PFSK-1 (cell line): ENCODE measurements around the gene LSM7.

Experiments
- FOXP2 ChIP-seq: optimal IDR thresholded peaks from 2 replicates; pipeline ENCODE3; 2011; ENCODE audit warnings: borderline replicate concordance, control low read depth, inconsistent platforms; ENCODE audit not compliant: insufficient read depth; ENCODE audit errors: extremely low read length, extremely low read depth
- POLR2AphosphoS5 ChIP-seq: IDR thresholded peaks from 2 replicates; pipeline ENCODE4 v1.6.1; 2012; ENCODE audit warnings: low read depth, mild to moderate bottlenecking, control low read depth, low read length, moderate library complexity
- REST ChIP-seq, 2 experiments: IDR thresholded peaks; 2 replicates each; pipeline versions ENCODE4 v1.6.1 to v1.8.0; 2011 to 2012; ENCODE audit warnings: low read depth in 2 of 2, low read length in 2 of 2, control low read depth in 1 of 2, inconsistent platforms in 1 of 2, mild to moderate bottlenecking in 1 of 2, moderate library complexity in 1 of 2; ENCODE audit not compliant: insufficient read depth in 1 of 2
- SIN3A ChIP-seq: IDR thresholded peaks from 2 replicates; pipeline ENCODE4 v1.6.1; 2012; ENCODE audit warnings: mild to moderate bottlenecking, low read length, moderate library complexity, borderline replicate concordance; ENCODE audit not compliant: insufficient read depth
- TAF1 ChIP-seq: IDR thresholded peaks from 2 replicates; pipeline ENCODE4 v1.6.1; 2012; ENCODE audit warnings: low read length, control low read depth, borderline replicate concordance; ENCODE audit not compliant: insufficient read depth

Gene LSM7

GRCh38 chr19:2333807-2334211 is 5.4 kb upstream of the LSM7 start:
- no peak for TF ChIP-seq REST (IDR thresholded peaks at IDR 0.05; ENCODE audit: insufficient read depth in 1 of 2, low read depth in 2 of 2, low read length in 2 of 2)
- TF ChIP-seq SIN3A = no peak
- no peak for TF ChIP-seq TAF1
- no peak for TF ChIP-seq FOXP2
- TF ChIP-seq POLR2AphosphoS5 = no peak

- TF ChIP-seq REST (IDR thresholded peaks at IDR 0.05; ENCODE audit: insufficient read depth in 1 of 2, low read depth in 2 of 2, low read length in 2 of 2) (no peak), TAF1 (no peak)
Measured at GRCh38 chr19:2333027-2333806, 4.8 kb upstream of the LSM7 start.

GRCh38 chr19:2332341-2333026 is 4.1 kb upstream of the LSM7 start:
- TF ChIP-seq TAF1 (no peak), SIN3A (no peak), REST (IDR thresholded peaks at IDR 0.05; ENCODE audit: insufficient read depth in 1 of 2, low read depth in 2 of 2, low read length in 2 of 2) (no peak), FOXP2 (no peak), POLR2AphosphoS5 (no peak)

- no peak for TF ChIP-seq SIN3A
- TF ChIP-seq FOXP2 = no peak
- no peak for TF ChIP-seq REST (IDR thresholded peaks at IDR 0.05; ENCODE audit: insufficient read depth in 1 of 2, low read depth in 2 of 2, low read length in 2 of 2)
- no peak for TF ChIP-seq TAF1
- TF ChIP-seq POLR2AphosphoS5 = no peak
Measured at GRCh38 chr19:2331601-2332246, 3.3 kb upstream of the LSM7 start.
